ENCODE results near the gene SLC4A3.

DNA sequence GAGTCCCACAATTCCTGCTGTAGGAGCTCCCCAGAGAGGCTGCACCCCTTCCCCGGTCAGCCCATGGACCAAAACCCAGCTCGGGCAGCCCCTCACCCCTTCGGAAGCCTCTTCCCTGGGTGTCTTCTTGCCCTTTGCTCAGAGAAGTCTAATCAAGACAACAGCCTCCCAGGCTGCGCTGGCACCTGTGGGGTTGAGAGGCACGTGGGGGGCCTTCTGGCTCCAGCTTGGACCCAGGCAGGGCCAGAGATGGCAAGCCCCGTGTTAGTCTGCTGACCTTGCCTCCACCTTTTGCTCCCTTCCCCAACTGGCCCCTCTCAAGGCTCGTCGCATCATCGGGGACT, 10.4 kb downstream of the SLC4A3 start:
- no peak for TF ChIP-seq EZH2 (IDR thresholded peaks at IDR 0.05; ENCODE audit: borderline replicate concordance, low read depth, low read length, poor library complexity, severe bottlenecking)
- no peak for TF ChIP-seq CTCF (conservative IDR thresholded peaks at IDR 0.05; ENCODE audit: low read depth, low read length)
